GM12892 (cell line): Measurements from ENCODE around the gene DES.

ENCODE experiments used
- POLR2A ChIP-seq: IDR thresholded peaks from 2 replicates; pipeline ENCODE4 v1.6.1; 2011; ENCODE audit warnings: low read depth, low read length, control low read depth
- TAF1 ChIP-seq: IDR thresholded peaks from 2 replicates; pipeline ENCODE4 v1.6.1; 2011; ENCODE audit warnings: low read depth, mild to moderate bottlenecking, control low read depth, low read length, borderline replicate concordance

GRCh38 chr2:219385958-219386520, 32.1 kb upstream of the DES start:
- TF ChIP-seq POLR2A (no peak), TAF1 (no peak)
